Measurements from ENCODE around the gene DENND6B. TPM values are rescaled to one million over a fixed set of nuclear protein-coding genes. Genes with fewer than 3 reads are reported as not detected.
"Not testable (repeated sequence)": the region's sequence is repeated elsewhere in the genome, so short reads cannot be mapped to it uniquely, and the experiment has no call there.

The DENND6B gene
- total RNA-seq, 8 experiments from 2014 or later = 1.7 to 15.3 (median 10.6) TPM

GRCh38 chr22:50273352-50273751 lies 53.5 kb downstream of the DENND6B start:
- in situ Hi-C loops (cut with MboI; ENCODE audit: low pct_unique_long_range_greater_than_20kb in 2 of 9, low sequenced_read_pairs in 9 of 9, unreplicated experiment in 9 of 9) = loop anchor here in 1 of 9 experiments (10.0 kb wide), 1 partner anchor 51 kb away; the partner anchor contains the start of gene DENND6B
- ATAC-seq (replicated peaks in 6 of 8); H3K4me3 ChIP-seq: not testable (repeated sequence)
- Histone ChIP-seq H3K4me1 (replicated peaks in 1 of 2) (peaks cover 40 to 52% of the 10 kb centered on the region in 2 donors), H3K27ac (peak overlapping the region in 1 of 2 donors; percentile 72)
- WGBS, 10 experiments = 33 to 100% (median 33%) methylated on average over 1 to 3 of the region's 11 CpGs; no CpG with 5 or more reads in 7 of the 10 experiments

- peak overlapping the region; percentile 79 to 85 for H3K27ac ChIP-seq
- peak overlapping the region; percentile 19 to 74 (median 47) for H3K4me3 ChIP-seq
- in situ Hi-C loops (cut with MboI; ENCODE audit: low pct_unique_long_range_greater_than_20kb in 2 of 9, low sequenced_read_pairs in 9 of 9, unreplicated experiment in 9 of 9) = loop anchor here in 1 of 9 experiments (10.0 kb wide), 1 partner anchor 53 kb away; the partner anchor contains the start of gene DENND6B
These were observed 54.6 kb downstream of the DENND6B start for GRCh38 chr22:50272044-50272802.

GRCh38 chr22:50271519-50271970 lies 55.3 kb downstream of the DENND6B start:
- 0 to 7% methylated on average over 1 to 13 of the region's 45 CpGs; no CpG with 5 or more reads in 8 of the 10 experiments for WGBS, 10 experiments
- Histone ChIP-seq H3K4me1 (replicated peaks in 1 of 2) (peaks cover 54 to 64% of the 10 kb centered on the region in 2 donors), H3K27ac (peak overlapping the region; percentile 79 to 92), H3K4me3 (peak overlapping the region; percentile 42 to 74 (median 47))
- peak; percentile 36 to 70 (median 59) for ATAC-seq (replicated peaks in 6 of 8)
- in situ Hi-C loops (cut with MboI; ENCODE audit: low pct_unique_long_range_greater_than_20kb in 2 of 9, low sequenced_read_pairs in 9 of 9, unreplicated experiment in 9 of 9) = loop anchor here in 1 of 9 experiments (10.0 kb wide), 1 partner anchor 53 kb away; the partner anchor contains the start of gene DENND6B

More at GRCh38 chr22:50272044-50272802, 54.6 kb downstream of the DENND6B start:
- H3K4me1 ChIP-seq (replicated peaks in 1 of 2) = peaks cover 48 to 60% of the 10 kb centered on the region in 2 donors
- 33% methylated on average over 3 of the region's 26 CpGs; no CpG with 5 or more reads in 9 of the 10 experiments for whole genome bisulfite sequencing, 10 experiments
- ATAC-seq (replicated peaks in 6 of 8) = peak in 6 of 8 experiments; percentile 1 to 56 (median 46)

- ATAC-seq (replicated peaks in 6 of 8) = peak in 5 of 8 experiments; percentile 2 to 34 (median 17)
- in situ Hi-C loops (cut with MboI; ENCODE audit: low pct_unique_long_range_greater_than_20kb in 2 of 9, low sequenced_read_pairs in 9 of 9, unreplicated experiment in 9 of 9) = loop anchor here in 1 of 9 experiments (10.0 kb wide), 1 partner anchor 54 kb away; the partner anchor contains the start of gene DENND6B
- peak overlapping the region; percentile 42 to 74 (median 47) for H3K4me3 ChIP-seq
- H3K4me1 ChIP-seq (replicated peaks in 1 of 2) = peaks cover 54 to 64% of the 10 kb centered on the region in 2 donors
- peak overlapping the region; percentile 79 to 92 for H3K27ac ChIP-seq
- whole genome bisulfite sequencing, 10 experiments = 0 to 12% (median 2%) methylated on average over 2 to 11 of the region's 53 CpGs; no CpG with 5 or more reads in 5 of the 10 experiments
These were observed 56.0 kb downstream of the DENND6B start for GRCh38 chr22:50270666-50271394.

GRCh38 chr22:50269970-50270665 lies 56.7 kb downstream of the DENND6B start, which contains the start of gene MAPK11:
Gene MAPK11, minus strand, starts transcription at chr22:50270380. Its CDS starts 88 bp downstream, at chr22:50270292.
- H3K4me1 ChIP-seq (replicated peaks in 1 of 2) = peaks cover 53 to 61% of the 10 kb centered on the region in 2 donors
- H3K27ac ChIP-seq = peak within 1 kb of the TSS; percentile 79 to 92
- ATAC-seq (replicated peaks in 6 of 8) = peak; percentile 28 to 51 (median 36)
- in situ Hi-C loops (cut with MboI; ENCODE audit: low pct_unique_long_range_greater_than_20kb in 2 of 9, low sequenced_read_pairs in 9 of 9, unreplicated experiment in 9 of 9) = loop anchor here in 2 of 9 experiments (10.0 kb wide), 1 partner anchor 55 kb away; the partner anchor contains the start of gene DENND6B (in 2 of the 2)
- H3K4me3 ChIP-seq = peak within 1 kb of the TSS; percentile 42 to 74 (median 47)
- WGBS, 10 experiments = no CpG with 5 or more reads among the region's 92 CpGs

GRCh38 chr22:50269573-50269969 lies 57.2 kb downstream of the DENND6B start:
- peak in 1 of 8 experiments; percentile 1 for ATAC-seq (replicated peaks in 6 of 8)
- Histone ChIP-seq H3K27ac (peak overlapping the region; percentile 79 to 92), H3K4me1 (replicated peaks in 1 of 2) (peaks cover 49 to 57% of the 10 kb centered on the region in 2 donors), H3K4me3 (peak overlapping the region; percentile 42 to 74 (median 47))
- in situ Hi-C loops (cut with MboI; ENCODE audit: low pct_unique_long_range_greater_than_20kb in 2 of 9, low sequenced_read_pairs in 9 of 9, unreplicated experiment in 9 of 9) = loop anchor here in 1 of 9 experiments (10.0 kb wide), 1 partner anchor 55 kb away; the partner anchor contains the start of gene DENND6B
- WGBS, 10 experiments = no CpG with 5 or more reads among the region's 18 CpGs

- Histone ChIP-seq H3K4me3 (peak overlapping the region in 1 of 5 donors; percentile 74), H3K27ac (peak overlapping the region in 1 of 2 donors; percentile 92), H3K4me1 (replicated peaks in 1 of 2) (peaks cover 43 to 51% of the 10 kb centered on the region in 2 donors)
- WGBS, 10 experiments = 40% methylated on average over 1 of the region's 9 CpGs; no CpG with 5 or more reads in 9 of the 10 experiments
- no peak for ATAC-seq (replicated peaks in 6 of 8)
- in situ Hi-C loops (cut with MboI; ENCODE audit: low pct_unique_long_range_greater_than_20kb in 2 of 9, low sequenced_read_pairs in 9 of 9, unreplicated experiment in 9 of 9) = loop anchor here in 1 of 9 experiments (10.0 kb wide), 1 partner anchor 56 kb away; the partner anchor contains the start of gene DENND6B
These were observed 58.1 kb downstream of the DENND6B start for GRCh38 chr22:50268655-50269113.

- peak in 6 of 8 experiments; percentile 2 to 46 (median 32) for ATAC-seq (replicated peaks in 6 of 8)
- in situ Hi-C loops (cut with MboI; ENCODE audit: low pct_unique_long_range_greater_than_20kb in 2 of 9, low sequenced_read_pairs in 9 of 9, unreplicated experiment in 9 of 9) = loop anchor here in 1 of 9 experiments (10.0 kb wide), 1 partner anchor 57 kb away; the partner anchor contains the start of gene DENND6B
- WGBS, 10 experiments = 0% methylated on average over 1 of the region's 75 CpGs; no CpG with 5 or more reads in 9 of the 10 experiments
- peak overlapping the region; percentile 37 to 92 for H3K27ac ChIP-seq
- H3K4me3 ChIP-seq = peak overlapping the region in 4 of 5 donors; percentile 19 to 74 (median 25)
- peaks cover 46 to 54% of the 10 kb centered on the region in 2 donors for H3K4me1 ChIP-seq (replicated peaks in 1 of 2)
These were observed 59.0 kb downstream of the DENND6B start for GRCh38 chr22:50267591-50268390.

GRCh38 chr22:50266994-50267393 lies 59.8 kb downstream of the DENND6B start:
- ATAC-seq (replicated peaks in 6 of 8) = no peak
- Histone ChIP-seq H3K4me3 (peak overlapping the region in 4 of 5 donors; percentile 19 to 74 (median 25)), H3K4me1 (replicated peaks in 1 of 2) (peaks cover 46 to 54% of the 10 kb centered on the region in 2 donors), H3K27ac (peak overlapping the region in 1 of 2 donors; percentile 62)
- 70 to 100% (median 80%) methylated on average over 2 to 3 of the region's 37 CpGs; no CpG with 5 or more reads in 7 of the 10 experiments for WGBS, 10 experiments
- in situ Hi-C loops (cut with MboI; ENCODE audit: low pct_unique_long_range_greater_than_20kb in 2 of 9, low sequenced_read_pairs in 9 of 9, unreplicated experiment in 9 of 9) = loop anchor here in 1 of 9 experiments (10.0 kb wide), 1 partner anchor 58 kb away; the partner anchor contains the start of gene DENND6B

GRCh38 chr22:50264946-50265669 lies 61.7 kb downstream of the DENND6B start:
- WGBS, 10 experiments = 40 to 100% (median 48%) methylated on average over 1 to 5 of the region's 15 CpGs; no CpG with 5 or more reads in 5 of the 10 experiments
- ATAC-seq (replicated peaks in 6 of 8) = no peak
- Histone ChIP-seq H3K4me3 (no peak overlapping the region), H3K27ac (no peak overlapping the region), H3K4me1 (replicated peaks in 1 of 2) (peaks cover 47% of the 10 kb centered on the region in 2 donors)
- in situ Hi-C loops (cut with MboI; ENCODE audit: low pct_unique_long_range_greater_than_20kb in 2 of 9, low sequenced_read_pairs in 9 of 9, unreplicated experiment in 9 of 9) = loop anchor here in 1 of 9 experiments (10.0 kb wide), 1 partner anchor 60 kb away; the partner anchor contains the start of gene DENND6B
